Measurements from ENCODE around the gene HSPB9. TPM values are rescaled to one million over a fixed set of nuclear protein-coding genes. Genes with fewer than 3 reads are reported as not detected.

HSPB9 gene
- total and polyA plus RNA-seq, 2 of the 8 experiments (the other 6 are each of a cell fraction or from before 2014, with no cell fraction given) = 0.27 to 0.30 TPM

- TF ChIP-seq CHD7 (IDR thresholded peaks at IDR 0.05; ENCODE audit: insufficient replicate concordance, low read length) (no peak), NRF1 (IDR thresholded peaks at IDR 0.05; ENCODE audit: low read depth, low read length) (no peak), BACH1 (IDR thresholded peaks at IDR 0.05; ENCODE audit: low read length) (no peak), POLR2A (IDR thresholded peaks at IDR 0.05; ENCODE audit: control extremely low read depth in 1 of 2, low read depth in 2 of 2, low read length in 2 of 2) (no peak), POLR2AphosphoS5 (IDR thresholded peaks at IDR 0.05; ENCODE audit: low read depth, low read length) (no peak), E2F6 (IDR thresholded peaks at IDR 0.05) (no peak), SP1 (IDR thresholded peaks at IDR 0.05; ENCODE audit: low read depth, low read length) (no peak)
Measured at GRCh38 chr17:42111871-42112551, 10.6 kb upstream of the HSPB9 start (continued).

Measured in H1 (cell line).